ENCODE results near the gene TP53TG5.

Gene TP53TG5

GRCh38 chr20:45362804-45363610, 15.1 kb downstream of the TP53TG5 start, which contains the start of gene SYS1:
SYS1 (plus strand) TSS chr20:45363156; CDS start chr20:45363532, 376 bp downstream.
- peak; percentile 98 for DNase-seq (ENCODE audit: extremely low read depth, low read depth)
- peak within 1 kb of the TSS; percentile 83 for H3K4me3 ChIP-seq (replicated peaks; ENCODE audit: low read depth, low read length)
- peak; percentile 83 for TF ChIP-seq CTCF (IDR thresholded peaks at IDR 0.05; ENCODE audit: low read depth, low read length, missing control alignments)

- no peak for TF ChIP-seq CTCF (IDR thresholded peaks at IDR 0.05; ENCODE audit: low read depth, low read length, missing control alignments)
- no peak overlapping the region for H3K4me3 ChIP-seq (replicated peaks; ENCODE audit: low read depth, low read length)
- no peak for DNase-seq (ENCODE audit: extremely low read depth, low read depth)
Measured at GRCh38 chr20:45361793-45362192, 16.3 kb downstream of the TP53TG5 start.

- no peak for TF ChIP-seq CTCF (IDR thresholded peaks at IDR 0.05; ENCODE audit: low read depth, low read length, missing control alignments)
- no peak overlapping the region for H3K4me3 ChIP-seq (replicated peaks; ENCODE audit: low read depth, low read length)
- DNase-seq (ENCODE audit: extremely low read depth, low read depth) = no peak
Measured at GRCh38 chr20:45359406-45360148, 18.5 kb downstream of the TP53TG5 start.

- no peak overlapping the region for H3K4me3 ChIP-seq (replicated peaks; ENCODE audit: low read depth, low read length)
- no peak for TF ChIP-seq CTCF (IDR thresholded peaks at IDR 0.05; ENCODE audit: low read depth, low read length, missing control alignments)
- DNase-seq (ENCODE audit: extremely low read depth, low read depth) = no peak
Measured at GRCh38 chr20:45359069-45359405, 19.1 kb downstream of the TP53TG5 start.

GRCh38 chr20:45358282-45359068, 19.6 kb downstream of the TP53TG5 start:
- TF ChIP-seq CTCF (IDR thresholded peaks at IDR 0.05; ENCODE audit: low read depth, low read length, missing control alignments) = no peak
- DNase-seq (ENCODE audit: extremely low read depth, low read depth) = no peak

GRCh38 chr20:45355209-45356084, 22.7 kb downstream of the TP53TG5 start:
- DNase-seq (ENCODE audit: extremely low read depth, low read depth) = no peak
- TF ChIP-seq CTCF (IDR thresholded peaks at IDR 0.05; ENCODE audit: low read depth, low read length, missing control alignments) = no peak
- no peak overlapping the region for H3K4me3 ChIP-seq (replicated peaks; ENCODE audit: low read depth, low read length)

More at GRCh38 chr20:45358282-45359068, 19.6 kb downstream of the TP53TG5 start:
- H3K4me3 ChIP-seq (replicated peaks; ENCODE audit: low read depth, low read length) = no peak overlapping the region
